HuH-7.5 (cell line): ENCODE data around the gene KCNT2.
"Not testable (repeated sequence)": the region's sequence is repeated elsewhere in the genome, so short reads cannot be mapped to it uniquely, and the experiment has no call there.

Experiments
- DNase-seq: peaks from one replicate; pipeline ENCODE4 v3.0.0; 2011; ENCODE audit warnings: low spot score

KCNT2 gene

DNA sequence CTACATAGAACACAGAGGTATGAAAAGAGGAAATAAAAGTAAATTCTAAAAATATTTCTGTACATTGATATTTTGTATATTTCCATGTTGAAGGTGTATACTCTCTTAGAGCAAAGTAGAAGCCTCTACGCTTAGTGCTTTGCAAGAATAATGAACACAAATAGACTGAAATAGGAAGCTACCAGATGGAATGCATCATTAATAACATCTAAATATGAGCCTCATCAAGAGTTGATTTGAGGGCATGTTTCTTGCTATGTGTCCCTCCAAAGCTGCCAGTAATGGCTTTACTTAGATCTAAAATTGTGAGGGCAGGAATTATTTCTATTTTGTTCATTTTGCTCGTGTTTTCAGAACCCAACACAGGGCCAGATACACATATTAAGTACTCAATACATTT lies 94.4 kb downstream of the KCNT2 start:
- DNase-seq = no peak

DNA sequence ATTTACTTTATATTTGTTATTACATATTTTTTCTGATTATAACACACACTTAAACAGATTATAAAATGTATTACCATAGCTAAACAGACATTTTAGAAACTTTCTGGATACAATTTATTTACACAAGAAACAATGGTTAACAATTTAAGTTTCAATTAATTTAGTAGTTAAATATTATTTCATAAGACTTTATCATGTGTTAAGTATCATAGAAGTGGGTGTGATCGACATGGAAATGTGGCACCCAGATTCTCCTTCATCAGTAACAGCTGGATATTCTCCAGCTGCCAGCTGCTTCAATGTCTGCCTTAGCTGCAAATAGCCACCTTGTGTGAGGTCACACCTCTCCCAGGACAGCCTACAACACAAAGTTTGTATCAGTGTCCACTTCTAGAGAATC lies 97.8 kb downstream of the KCNT2 start:
- no peak for DNase-seq

DNA sequence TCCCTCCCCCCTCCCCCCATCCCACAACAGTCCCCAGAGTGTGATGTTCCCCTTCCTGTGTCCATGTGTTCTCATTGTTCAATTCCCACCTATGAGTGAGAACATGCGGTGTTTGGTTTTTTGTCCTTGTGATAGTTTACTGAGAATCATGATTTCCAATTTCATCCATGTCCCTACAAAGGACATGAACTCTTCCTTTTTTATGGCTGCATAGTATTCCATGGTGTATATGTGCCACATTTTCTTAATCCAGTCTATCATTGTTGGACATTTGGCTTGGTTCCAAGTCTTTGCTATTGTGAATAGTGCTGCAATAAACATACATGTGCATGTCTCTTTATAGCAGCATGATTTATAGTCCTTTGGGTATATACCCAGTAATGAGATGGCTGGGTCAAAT lies 104.0 kb downstream of the KCNT2 start:
- not testable (repeated sequence) for DNase-seq

DNA sequence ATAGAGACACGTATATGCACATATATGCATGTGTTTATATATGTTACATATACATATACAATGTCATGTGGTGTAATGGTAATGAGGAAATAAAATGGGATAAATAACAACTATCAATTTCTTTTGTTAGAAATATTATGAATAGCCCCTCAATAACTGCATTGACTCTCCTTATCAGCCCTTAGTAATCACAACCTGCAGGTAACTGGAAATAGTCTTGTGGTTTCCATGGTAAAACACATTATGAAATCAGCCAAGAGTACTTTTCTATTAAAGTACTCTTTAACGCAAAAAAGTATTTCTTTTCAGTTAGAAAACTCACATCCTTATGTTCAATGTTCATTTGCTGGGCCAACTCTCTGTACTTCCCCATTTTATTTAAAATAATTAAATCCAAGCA lies 105.8 kb downstream of the KCNT2 start:
- DNase-seq = no peak

DNA sequence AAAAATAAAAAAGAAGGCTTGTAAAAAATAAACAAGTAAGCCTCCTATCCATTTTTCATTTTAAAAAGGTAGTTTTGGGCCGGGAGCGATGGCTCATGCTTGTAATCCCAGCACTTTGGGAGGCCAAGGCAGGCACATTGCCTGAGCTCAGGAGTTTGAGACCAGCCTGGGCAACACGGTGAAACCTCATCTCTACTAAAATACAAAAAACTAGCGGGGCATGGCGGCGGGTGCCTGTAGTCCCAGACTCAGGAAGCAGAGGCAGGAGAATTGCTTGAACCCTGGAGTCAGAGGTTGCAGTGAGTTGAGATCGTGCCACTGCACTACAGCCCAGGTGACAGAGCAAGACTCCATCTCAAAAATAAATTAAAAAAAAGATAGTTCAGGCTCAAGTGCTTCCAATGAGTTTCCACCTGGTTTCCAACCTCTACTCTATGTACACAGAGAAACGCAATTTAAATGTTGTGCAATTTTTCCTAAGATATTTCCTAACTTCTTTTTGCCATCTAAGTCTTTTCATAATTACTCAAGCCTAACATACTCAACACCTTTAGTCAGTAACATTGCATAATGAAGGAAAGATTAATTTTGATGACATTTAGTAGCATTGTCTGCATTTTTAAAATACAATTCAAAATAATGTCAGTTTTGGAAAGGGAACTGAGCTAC lies 106.3 kb downstream of the KCNT2 start:
- DNase-seq = no peak

DNA sequence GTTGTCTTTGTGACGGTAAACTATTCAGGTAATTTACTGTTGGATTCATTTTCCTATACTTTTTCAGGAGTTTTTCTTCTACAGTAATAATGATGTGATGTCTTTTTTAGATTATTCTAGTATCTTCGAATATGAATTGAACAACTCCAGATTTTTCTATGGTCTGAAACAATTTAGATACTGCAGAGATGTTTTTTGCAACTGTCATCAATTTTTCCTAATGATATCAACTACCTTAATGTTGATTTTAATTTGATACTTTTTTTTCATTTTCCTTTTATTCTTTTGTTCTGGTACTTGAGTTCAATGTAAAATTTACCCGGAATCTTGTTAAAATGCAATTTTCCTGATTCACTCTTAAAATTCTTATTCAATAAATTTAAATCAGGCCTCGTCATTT lies 110.4 kb downstream of the KCNT2 start:
- DNase-seq = no peak

DNA sequence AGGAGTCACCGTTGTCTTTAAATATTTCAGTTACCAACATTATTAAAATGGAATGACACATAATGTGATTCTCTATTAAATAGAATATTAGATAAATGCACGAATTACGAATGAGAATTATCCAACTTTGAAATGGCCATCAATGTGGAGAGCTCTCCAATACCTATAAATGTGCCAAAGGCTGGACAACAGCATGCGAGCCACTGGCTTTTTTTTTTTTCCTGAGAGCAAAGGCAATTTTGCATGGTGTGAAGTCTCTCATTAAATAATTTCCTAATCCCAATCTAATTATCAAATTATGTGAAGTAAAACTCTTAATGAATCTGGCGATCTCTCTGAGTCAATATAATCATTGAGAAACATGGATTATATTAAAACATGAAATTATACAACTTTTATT lies 113.5 kb downstream of the KCNT2 start:
- no peak for DNase-seq

DNA sequence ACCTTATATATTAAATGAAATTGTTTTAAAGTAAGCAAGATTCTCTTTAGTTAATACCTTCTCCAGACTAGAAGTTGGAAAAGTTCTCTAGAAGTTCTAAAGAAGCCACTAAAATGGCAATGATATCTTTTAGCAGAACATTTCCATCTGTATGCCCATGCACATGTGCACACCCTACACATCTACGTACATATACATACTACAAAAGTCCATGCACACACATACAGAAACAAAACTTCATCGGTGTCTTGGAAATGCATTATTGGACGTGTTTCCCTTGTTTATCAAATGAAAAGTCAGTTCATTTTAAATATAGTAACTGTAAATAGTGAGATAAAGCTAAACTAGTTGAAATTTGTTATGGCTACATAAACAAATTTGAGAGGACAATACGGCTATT lies 114.4 kb downstream of the KCNT2 start:
- DNase-seq = no peak

DNA sequence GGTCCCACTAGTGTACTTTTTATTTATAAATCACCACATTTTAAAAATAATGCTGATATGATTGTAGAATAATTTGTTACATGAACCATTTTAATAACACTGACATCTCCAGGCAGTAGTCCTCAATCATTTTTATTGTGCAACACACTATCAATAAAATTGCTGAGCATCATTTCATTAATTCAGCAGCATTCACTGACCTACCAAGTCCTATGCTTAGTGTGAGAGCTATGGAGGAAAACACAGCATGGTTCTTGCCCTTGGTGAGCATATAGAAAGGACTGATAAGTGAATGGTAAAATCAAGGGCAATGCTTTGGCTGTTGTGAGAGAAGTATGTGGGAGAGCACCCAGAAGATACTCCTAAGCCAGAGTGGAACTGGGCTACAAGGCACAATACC lies 119.7 kb downstream of the KCNT2 start:
- DNase-seq = no peak

DNA sequence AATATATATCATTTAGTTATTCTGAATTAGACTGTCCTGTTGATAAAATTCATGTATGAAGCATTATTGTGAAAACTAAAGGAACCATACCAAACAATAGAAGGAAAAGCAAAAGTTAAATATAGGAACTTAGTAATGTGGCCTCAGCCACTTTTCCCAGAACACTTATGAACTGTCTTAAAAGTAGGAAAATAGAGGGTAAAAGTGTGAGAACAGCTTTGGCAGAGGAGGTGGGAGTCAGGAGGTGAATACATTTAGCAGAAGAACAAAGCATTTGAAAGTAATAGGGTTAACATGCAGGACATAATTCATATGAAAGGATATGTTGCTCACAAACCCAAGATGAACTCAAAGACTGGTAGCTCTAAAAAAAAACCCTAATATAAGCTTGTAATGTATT lies 121.9 kb downstream of the KCNT2 start:
- DNase-seq = no peak

DNA sequence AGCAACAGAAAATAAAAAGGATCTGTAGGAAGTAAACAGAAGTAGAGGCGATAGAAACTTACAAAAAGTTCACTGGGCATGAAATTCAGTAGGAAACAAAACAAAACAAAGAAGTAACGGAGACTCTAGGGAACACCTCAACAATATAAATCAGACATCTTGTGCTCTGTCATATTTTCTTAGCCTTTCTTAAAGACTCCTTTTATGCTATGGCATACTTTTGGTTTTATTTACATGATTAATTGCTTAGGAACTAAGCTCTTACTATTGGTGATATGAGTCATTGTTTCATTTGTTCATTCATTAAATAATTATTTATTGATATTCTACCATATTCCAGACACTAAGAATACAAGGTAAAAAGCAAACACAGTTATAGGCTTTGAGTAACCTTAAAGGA lies 126.6 kb downstream of the KCNT2 start:
- no peak for DNase-seq

DNA sequence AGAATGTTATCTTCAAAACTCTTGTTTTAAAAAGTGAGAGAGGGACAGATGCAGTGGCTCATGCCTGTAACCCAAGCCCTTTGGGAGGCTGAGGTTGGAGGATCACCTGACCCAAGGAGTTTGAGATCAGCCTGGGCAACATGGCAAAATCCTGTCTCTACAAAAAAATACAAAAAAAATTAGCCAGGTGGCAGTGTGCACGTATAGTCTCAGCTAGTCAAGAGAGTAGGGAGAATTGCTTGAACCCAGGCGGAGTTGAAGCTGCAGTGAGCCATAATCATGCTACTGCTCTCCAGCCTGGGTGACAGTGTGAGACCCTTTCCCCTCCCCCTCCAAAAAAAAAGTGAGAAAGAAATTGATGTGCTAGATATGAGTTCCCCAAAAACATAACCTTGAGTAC lies 131.0 kb downstream of the KCNT2 start:
- no peak for DNase-seq

DNA sequence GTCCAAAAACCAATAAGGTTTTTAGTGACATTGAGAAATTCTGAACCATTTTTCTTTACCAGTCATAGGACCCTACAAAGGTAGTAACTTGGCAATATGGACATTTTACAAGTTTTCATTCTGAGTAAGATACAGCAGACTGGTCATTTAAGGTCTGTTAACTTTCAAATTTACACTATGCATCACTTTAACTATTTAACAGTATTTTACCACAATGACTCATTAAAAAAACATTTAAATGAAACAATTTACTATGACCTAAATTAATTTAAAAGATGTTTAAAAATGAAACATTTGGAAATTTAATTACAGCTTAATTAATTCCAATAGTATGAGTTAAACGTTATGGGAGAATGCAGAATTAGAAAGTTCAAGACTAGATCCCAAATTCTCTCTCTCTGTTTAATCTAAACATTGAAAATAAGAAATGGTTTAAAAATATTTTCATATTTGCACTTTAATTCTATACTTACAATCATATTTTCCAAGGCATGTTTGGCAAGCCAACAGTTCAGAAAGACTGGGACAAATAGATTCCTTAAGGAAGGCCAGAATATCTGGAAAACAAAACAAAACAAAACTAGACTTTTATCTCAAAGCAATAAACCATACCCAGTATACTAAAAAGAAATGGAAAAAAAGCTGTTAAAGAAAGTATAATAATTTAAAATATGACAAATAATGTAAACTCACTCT lies 140.9 kb downstream of the KCNT2 start:
- DNase-seq = no peak

DNA sequence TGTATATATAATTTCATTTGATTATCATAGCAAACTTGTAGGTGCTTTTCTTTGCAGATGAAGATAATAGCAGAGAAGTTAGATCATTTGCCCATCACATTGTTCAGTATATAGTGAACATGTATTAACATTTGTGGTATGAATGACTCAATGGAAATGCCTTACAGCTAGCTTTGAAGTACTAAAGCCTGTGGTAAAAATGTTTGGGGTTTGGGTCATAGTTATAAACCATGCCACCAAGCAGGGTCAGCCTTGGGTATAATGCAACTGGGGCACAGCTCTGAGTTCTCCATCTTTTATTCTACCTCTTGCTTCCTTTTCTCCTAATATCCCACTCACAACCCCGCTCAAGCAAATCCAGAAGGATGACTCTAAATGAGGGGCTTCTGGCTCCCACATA lies 141.6 kb downstream of the KCNT2 start:
- no peak for DNase-seq

DNA sequence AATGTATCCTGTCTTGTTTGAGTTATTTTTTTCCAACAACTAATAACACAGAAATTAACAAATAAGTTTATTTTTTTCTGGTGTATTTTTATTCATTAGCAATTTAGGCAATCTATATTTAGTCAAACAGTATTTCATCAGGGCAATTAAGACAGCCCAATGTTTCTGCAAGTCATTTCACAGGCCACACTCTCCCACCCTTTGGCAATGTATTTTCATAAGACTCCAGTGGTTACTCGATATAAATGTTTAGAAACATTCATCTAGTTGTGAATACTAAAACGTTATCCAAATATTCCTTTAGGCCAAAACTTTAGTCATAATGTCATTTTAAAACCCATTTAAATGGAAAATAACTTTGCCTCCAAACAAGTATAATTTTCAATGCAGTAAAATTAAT lies 142.1 kb downstream of the KCNT2 start:
- DNase-seq = no peak

DNA sequence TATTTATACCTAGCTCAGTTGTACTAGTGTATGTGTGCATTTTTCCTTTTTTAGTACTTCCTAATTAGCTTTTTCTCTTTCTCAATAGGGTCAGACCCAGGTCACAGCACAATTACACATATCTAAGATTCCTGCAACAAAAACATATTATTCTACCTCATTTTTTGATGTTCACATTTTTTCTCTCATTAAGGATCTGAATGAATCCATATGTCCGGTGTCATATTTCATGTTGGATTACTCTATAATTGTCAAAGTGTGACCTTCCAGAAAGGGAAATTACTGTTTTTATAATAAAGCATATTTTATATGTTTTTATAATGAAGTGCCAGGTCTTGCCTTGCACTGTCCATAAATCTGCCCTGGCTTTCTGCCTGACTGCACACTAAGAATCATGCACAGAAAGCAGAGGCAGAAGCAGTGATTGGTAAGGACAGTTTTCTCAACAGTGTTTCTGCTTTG lies 143.7 kb downstream of the KCNT2 start:
- DNase-seq = no peak

DNA sequence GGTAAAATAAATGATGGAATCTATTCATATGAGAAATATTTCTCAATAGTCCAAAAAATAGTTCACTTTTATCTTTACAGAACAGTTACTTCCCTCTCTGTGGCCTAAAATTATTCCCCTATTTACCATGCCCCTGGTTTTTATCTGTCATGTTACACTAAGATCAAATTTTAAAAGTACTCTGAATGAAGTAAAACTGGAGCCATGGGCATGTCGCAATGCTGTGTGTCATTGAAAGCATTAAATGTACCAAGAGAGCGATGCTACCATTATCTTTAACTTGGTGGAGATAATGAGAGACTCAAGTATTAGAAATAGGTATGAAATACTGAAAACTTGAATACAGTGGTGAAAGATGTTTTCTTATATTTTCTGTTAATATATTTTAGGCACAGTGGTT lies 146.2 kb downstream of the KCNT2 start:
- DNase-seq = no peak

DNA sequence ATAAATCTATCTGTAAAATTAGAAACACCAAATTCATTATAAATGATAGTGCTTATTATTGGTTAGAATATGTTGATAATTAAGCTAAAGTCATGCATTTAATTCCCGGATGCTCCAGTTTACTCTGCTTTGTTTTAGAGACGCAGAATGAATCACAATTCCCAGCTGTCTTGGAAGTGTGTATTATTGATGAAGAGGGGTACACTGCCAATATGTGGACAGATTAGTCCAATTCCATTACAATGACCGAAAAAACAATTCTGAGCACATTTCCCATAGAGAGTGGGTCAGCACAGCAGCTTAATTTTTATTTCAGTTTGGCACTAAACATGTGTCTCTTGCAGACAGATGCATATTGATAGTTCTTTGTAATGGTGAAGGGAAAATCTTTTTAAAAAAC lies 146.7 kb downstream of the KCNT2 start:
- no peak for DNase-seq

DNA sequence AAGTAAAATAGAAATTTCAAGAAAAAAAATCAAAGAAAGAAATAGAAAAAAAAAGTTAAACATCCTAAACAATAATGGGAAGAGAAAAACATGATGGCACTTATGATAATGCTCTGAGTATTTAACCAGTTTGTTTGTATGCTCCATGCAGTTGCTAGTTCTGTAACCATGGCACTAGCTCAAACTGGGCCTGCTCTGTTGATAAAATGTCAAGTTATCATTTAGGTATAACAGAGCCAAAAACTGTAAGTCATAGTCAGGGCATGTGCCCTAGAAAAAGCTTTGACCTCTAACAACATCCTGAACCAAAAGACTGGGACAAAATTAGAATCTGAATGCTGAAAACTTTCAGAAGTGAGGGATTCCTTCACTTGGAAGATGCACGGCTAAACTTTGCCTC lies 148.9 kb downstream of the KCNT2 start:
- DNase-seq = no peak

DNA sequence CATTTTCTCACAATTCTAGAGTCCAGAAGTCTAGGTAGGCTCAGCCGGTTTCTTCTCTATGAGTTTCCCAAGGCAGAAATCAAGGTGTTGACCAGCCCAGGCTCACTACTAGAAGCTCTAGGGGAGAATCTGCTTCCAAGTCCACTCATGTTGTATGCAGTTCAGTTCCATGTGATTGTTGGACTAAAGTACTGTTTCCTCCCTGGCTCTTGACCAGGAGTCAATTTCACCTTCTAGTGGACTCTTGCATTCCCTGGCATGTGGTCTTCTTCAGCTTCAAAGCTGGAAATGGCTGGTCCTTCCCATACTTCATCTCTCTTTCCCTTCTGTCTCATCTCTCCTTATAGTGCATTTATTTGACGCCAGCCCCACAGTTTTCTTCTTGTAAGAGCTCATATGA lies 153.4 kb downstream of the KCNT2 start:
- no peak for DNase-seq

DNA sequence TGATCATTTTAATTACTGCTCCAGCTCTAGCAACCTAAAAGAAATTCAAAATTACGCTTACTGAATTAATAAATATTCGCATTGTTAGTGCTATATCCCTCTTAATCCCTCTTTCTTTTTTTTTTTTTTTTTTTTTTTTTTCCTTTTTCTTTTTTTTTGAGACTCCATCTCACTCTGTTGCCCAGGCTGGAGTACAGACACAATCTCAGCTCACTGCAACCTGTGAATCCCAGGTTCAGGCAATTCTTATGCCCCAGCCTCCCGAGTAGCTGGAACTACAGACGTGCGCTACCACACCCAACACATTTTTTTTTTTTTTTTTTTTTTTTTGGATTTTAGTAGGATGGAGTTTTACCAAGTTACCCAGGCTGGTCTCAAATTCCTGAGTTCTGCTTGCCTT lies 157.1 kb downstream of the KCNT2 start:
- DNase-seq = no peak

DNA sequence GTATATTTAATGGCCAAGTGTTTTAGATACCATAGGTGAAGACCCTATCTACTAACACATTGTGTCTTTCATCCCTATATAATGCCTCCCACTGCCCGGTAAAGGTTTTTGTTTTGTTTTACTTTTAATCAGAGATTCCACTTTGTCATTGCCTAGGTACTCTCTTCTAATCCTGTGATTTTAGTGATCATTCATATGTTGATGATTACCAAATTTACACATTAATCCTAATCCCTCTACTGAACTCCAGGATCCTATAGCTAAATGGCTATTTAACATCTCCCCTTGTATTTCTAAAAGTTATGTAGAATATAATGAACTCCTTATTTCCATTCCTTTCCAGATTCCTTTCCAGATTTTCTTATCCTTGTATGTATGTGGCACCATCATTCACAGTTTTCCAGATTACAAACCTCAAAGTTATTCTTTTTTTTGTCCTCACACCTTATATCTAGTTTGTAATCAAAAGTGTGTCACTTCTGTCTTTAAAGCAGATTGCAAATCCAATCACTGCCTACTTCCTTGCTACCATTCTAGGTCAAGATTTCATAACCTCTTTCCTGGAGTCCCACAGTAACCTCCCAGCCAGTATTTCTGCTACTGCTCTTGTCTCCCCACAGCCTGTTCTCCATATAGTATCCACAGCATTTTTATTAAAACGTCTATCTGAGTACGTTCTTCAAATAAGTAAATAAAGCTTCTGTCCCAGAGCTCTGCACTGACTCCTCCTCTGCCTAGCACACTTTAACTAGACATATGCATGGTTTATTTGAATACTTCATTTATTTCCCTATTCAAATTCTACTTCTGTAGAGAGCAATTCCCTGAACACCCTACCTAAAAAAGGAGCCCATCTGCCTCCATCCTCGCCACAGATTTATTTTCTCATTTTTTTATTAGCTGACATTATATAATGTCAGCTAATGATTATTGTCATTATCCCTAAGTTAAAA lies 157.8 kb downstream of the KCNT2 start:
- DNase-seq = no peak

DNA sequence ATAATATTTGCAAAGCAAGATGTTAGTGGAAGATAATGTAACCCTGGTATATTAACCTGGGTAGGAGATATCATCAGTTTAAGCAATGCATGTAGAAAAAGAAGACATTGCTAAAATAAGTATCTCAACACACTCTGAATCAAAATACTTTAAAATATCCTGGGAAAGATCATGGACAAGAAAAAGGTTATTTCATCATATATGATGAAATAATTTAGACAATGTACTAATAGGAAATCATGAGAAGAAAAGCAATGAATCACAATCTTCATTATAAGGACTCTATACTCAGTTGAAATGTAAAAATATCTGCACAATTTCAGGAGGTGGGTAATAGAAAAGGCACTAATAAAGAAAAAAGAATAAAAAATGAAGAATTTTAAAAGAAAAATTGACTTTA lies 158.8 kb downstream of the KCNT2 start:
- DNase-seq = no peak
